ENCODE results near the gene TMEM163.

TMEM163 gene

DNA sequence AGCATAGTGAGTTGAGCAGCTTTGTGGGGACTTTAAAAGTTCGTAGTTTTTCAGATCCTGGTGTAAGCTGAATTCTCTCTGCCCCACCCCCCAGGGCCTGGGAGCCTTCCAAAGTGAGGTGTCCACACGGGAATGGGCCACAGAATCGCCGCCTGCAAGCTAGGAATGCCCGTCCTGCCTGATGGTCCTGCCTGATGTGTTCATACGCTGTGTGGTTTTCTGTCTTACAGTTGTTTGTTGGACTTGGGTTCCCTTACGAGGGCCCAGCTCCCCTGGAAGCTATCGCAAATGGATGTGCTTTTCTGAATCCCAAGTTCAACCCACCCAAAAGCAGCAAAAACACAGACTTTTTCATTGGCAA is 306.2 kb downstream of the TMEM163 start:
- no peak for DNase-seq (ENCODE audit: low read depth in 2 of 3, low spot score in 1 of 3)

DNA sequence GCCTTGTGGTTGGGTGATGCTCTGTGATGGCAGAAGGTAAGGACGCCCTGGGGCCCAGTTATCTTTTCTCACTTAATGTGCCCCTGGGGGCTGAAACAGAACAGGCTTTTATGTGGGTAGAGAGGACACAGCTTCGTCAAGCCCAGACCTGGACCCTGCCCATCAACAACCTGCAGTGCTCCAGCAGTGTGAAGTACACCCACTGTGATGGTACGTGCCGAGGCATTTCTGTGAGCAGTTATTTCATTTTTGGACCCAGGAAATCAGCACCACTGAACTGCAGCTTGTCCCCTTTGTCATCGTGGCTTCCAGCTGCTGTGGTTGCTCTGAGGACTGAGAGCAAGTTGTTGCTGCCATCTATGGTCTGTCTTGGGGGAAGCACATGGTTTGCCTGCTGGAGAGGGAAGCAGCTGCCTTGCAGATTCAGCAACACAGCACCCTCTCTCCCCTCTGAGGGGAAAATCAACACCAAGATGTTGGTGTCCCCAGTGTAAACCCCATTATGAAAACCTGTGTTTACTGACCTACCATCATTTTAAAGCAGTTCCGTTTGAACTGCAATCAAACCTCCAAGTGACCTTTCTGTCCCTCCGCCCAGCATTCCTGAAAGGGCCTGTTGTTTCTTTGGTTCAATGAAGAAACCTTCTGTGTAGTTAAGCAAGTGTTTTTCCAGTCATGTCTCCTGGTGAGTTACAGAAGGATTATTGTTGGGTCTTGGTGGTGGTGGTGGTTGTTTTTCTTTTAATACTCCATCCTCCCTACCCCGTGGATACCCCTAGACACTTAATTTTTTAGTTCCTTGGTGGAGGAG is 306.8 kb downstream of the TMEM163 start:
- peak; percentile 37 to 54 (median 47) for DNase-seq (ENCODE audit: low read depth in 2 of 3, low spot score in 1 of 3)

GRCh38 chr2:134411279-134411827 is 307.4 kb downstream of the TMEM163 start:
- DNase-seq (ENCODE audit: low read depth in 2 of 3, low spot score in 1 of 3), result no peak

DNA sequence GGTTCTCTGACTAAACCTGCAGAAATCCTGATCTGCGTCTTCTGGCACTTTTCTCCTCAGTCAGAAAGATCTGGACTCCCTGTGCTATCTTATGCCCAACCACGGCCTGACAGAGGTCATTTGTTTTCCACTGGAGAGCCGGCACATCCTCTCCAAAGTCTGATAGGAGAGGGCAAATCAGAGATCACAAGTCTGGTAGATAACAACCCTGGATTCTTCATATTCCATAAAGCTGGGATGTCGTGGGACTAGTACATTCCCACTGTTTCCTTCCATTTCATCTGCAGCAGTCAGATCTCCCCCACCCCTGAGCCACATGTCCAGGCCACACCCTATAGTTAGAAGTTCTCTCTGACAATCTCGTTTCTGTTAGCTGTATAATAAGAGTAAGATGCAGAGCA is 308.0 kb downstream of the TMEM163 start:
- no peak for DNase-seq (ENCODE audit: low read depth in 2 of 3, low spot score in 1 of 3)

- DNase-seq (ENCODE audit: low read depth in 2 of 3, low spot score in 1 of 3), result no peak
Observed at GRCh38 chr2:134410006-134410405, 308.8 kb downstream of the TMEM163 start.

- DNase-seq (ENCODE audit: low read depth in 2 of 3, low spot score in 1 of 3), result no peak
Observed at GRCh38 chr2:134408791-134409190, 310.0 kb downstream of the TMEM163 start.

DNA sequence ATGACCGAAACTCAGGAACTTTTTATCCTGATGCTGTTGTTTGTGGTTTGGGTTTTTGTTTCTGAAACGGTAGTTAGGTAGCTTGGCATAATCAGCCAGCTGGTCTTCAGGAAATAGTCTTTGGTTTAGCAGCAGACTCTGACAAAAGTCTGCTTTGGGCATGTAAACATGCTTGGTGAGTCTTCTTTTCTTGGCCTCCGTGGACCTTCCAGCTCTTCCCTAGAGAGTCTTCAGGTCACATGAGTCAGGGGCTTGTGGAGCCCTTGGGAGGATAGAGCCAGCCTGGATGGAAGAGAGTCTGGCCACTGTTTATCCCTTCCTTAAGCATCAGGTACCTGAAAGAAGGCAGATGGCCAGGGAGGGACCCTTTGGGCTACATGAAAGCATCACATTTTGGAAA is 310.4 kb downstream of the TMEM163 start:
- DNase-seq (ENCODE audit: low read depth in 2 of 3, low spot score in 1 of 3), result no peak

- no peak for DNase-seq (ENCODE audit: low read depth in 2 of 3, low spot score in 1 of 3)
Observed at GRCh38 chr2:134407154-134407890, 311.5 kb downstream of the TMEM163 start.

DNA sequence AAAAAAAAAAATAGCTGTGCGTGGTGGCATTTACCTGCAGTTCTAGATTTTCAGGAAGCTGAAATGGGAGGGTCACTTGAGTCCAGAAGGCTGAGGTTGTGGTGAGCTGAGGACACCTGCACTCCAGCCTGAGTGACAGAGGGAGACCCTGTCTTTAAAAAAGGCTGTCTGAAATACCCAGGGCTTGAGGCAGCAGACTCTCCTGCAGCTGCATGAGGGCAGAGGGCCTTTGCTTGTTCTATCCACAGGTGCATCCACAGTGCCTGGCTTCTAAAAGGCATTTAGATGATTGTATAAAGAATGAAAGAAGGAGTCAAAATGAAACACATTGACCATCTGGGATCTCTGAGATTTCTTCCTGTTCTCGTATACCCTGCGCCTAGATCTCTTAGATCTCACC is 312.1 kb downstream of the TMEM163 start:
- no peak for DNase-seq (ENCODE audit: low read depth in 2 of 3, low spot score in 1 of 3)

GRCh38 chr2:134406311-134406710 is 312.5 kb downstream of the TMEM163 start:
- no peak for DNase-seq (ENCODE audit: low read depth in 2 of 3, low spot score in 1 of 3)

Data from stimulated activated CD4-positive, alpha-beta T cell treated with anti-CD3 and anti-CD28 coated beads, Interleukin-12 subunit alpha, Interleukin-12 subunit beta, amount 100 ng/mL, for 48 hours (primary cell).